SU-DHL-6 (cell line): ENCODE measurements around the gene NIN.

Source experiments
- H2AFZ ChIP-seq: fragments of 200-600 bp; sonication (generic); 2 replicates; pipeline ENCODE4 v1.6.1; 2014; ENCODE audit warnings: low read depth, mild to moderate bottlenecking, moderate library complexity, mixed read lengths, antibody characterized with exemption, low read length; ENCODE audit not compliant: severe bottlenecking
- H3F3A ChIP-seq: fragments of 200-600 bp; shearing (Covaris generic); 2 replicates; pipeline ENCODE4 v1.6.0; 2016; ENCODE audit warnings: antibody characterized with exemption, mild to moderate bottlenecking; ENCODE audit not compliant: insufficient read depth
- H3K27ac ChIP-seq: fragments of 200-600 bp; sonication (generic); 2 replicates; pipeline ENCODE4 v1.5.1; 2016; ENCODE audit warnings: low read depth, mild to moderate bottlenecking, low read length, moderate library complexity, mixed read lengths
- H3K27me3 ChIP-seq: fragments of 200-600 bp; sonication (generic), shearing (Covaris generic); 2 replicates; pipeline ENCODE4 v1.6.0; 2014; ENCODE audit warnings: mild to moderate bottlenecking, low read length
- H3K36me3 ChIP-seq: fragments of 200-600 bp; sonication (generic); 2 replicates; pipeline ENCODE4 v1.6.1; 2014; ENCODE audit warnings: mild to moderate bottlenecking, low read length, mixed read lengths
- H3K4me2 ChIP-seq: fragments of 300-600, 200-600 bp; shearing (Covaris generic), sonication (generic); 2 replicates; pipeline ENCODE4 v1.6.0; 2014; ENCODE audit warnings: low read length, low read depth, mild to moderate bottlenecking; ENCODE audit not compliant: poor library complexity, severe bottlenecking
- H3K4me3 ChIP-seq: fragments of 200-600 bp; sonication (generic); 2 replicates; pipeline ENCODE4 v1.5.1; 2014; ENCODE audit warnings: antibody characterized with exemption, low read length, mild to moderate bottlenecking, mixed read lengths; ENCODE audit not compliant: insufficient read depth, poor library complexity, severe bottlenecking
- H3K79me2 ChIP-seq: fragments of 200-600 bp; sonication (generic); 2 replicates; pipeline ENCODE4 v1.6.1; 2014; ENCODE audit warnings: mild to moderate bottlenecking, low read length, moderate library complexity; ENCODE audit not compliant: insufficient read depth
- H3K9ac ChIP-seq: fragments of 200-600 bp; sonication (generic); 2 replicates; pipeline ENCODE4 v1.7.0; 2014; ENCODE audit warnings: mild to moderate bottlenecking, low read length
- H3K9me2 ChIP-seq: fragments of 200-600 bp; sonication (generic); replicated peaks from 2 replicates; pipeline ENCODE4 v1.6.1; 2014; ENCODE audit warnings: low read length; ENCODE audit not compliant: insufficient read depth
- H3K9me3 ChIP-seq: fragments of 200-600 bp; sonication (generic); 2 replicates; pipeline ENCODE4 v1.6.1; 2014; ENCODE audit warnings: low read length, mixed read lengths; ENCODE audit not compliant: insufficient read depth
- H4K20me1 ChIP-seq: fragments of 200-600 bp; sonication (generic); 2 replicates; pipeline ENCODE4 v1.6.1; 2014; ENCODE audit warnings: low read depth, mild to moderate bottlenecking, antibody characterized with exemption, low read length, moderate library complexity, mixed read lengths
- CTCF ChIP-seq: fragments of 200-600 bp; sonication (generic); IDR thresholded peaks from one replicate; pipeline ENCODE4 v1.5.1; 2017; ENCODE audit warnings: antibody characterized with exemption, mild to moderate bottlenecking, low read length, moderate library complexity; ENCODE audit not compliant: insufficient read depth, poor library complexity, severe bottlenecking
- EZH2phosphoT487 ChIP-seq: fragments of 200-600 bp; sonication (generic), shearing (Covaris generic); conservative IDR thresholded peaks from 2 replicates; pipeline ENCODE4 v1.6.1; 2018; ENCODE audit warnings: mild to moderate bottlenecking, antibody characterized with exemption, low read length, moderate library complexity, mixed read lengths

NIN gene

GRCh38 chr14:50740856-50741255, 90.1 kb downstream of the NIN start:
- Histone ChIP-seq H3K27ac (no peak overlapping the region), H3K9me3 (no peaks in the 10 kb centered on the region), H3K4me3 (no peak overlapping the region), H2AFZ (no peak overlapping the region), H3K36me3 (peaks cover 57% of the 10 kb centered on the region), H3F3A (0 out of 2 replicates have a peak, but pooled peaks cover 2% of the 10 kb centered on the region), H3K79me2 (no peaks in the 10 kb centered on the region), H3K9ac (no peak overlapping the region), H3K4me2 (no peak overlapping the region), H3K9me2 (no peaks in the 10 kb centered on the region), H3K27me3 (no peaks in the 10 kb centered on the region), H4K20me1 (no peaks in the 10 kb centered on the region)
- TF ChIP-seq EZH2phosphoT487 (no peak), CTCF (no peak)

DNA sequence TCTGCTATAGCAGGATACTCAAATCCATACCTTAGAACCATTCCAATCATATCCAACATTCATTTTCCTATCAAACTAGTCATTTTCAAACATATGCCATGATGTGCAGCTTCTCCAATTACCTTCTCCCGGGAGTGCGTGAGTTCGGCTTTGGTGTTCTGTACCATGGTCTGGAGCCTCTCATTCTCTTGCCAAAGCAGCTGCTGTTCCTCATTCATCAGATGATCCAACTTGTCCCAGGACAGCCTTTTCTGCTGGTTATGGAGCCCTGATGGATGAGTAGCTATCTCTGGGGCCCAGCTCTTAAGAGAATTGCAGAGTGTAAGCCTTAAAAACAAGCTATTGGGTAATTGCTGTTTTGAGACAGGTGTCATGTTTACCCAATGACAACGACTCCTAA, 91.8 kb downstream of the NIN start:
- TF ChIP-seq CTCF: no peak
- TF ChIP-seq EZH2phosphoT487: no peak
- no peak overlapping the region for H3K4me3 ChIP-seq
- H3K27me3 ChIP-seq: no peaks in the 10 kb centered on the region
- H3K9ac ChIP-seq: no peak overlapping the region
- peaks cover 62% of the 10 kb centered on the region for H3K36me3 ChIP-seq
- H2AFZ ChIP-seq: no peak overlapping the region
- H4K20me1 ChIP-seq: no peaks in the 10 kb centered on the region
- no peak overlapping the region for H3K4me2 ChIP-seq
- H3K9me3 ChIP-seq: no peaks in the 10 kb centered on the region
- H3K27ac ChIP-seq: no peak overlapping the region
- H3K79me2 ChIP-seq: no peaks in the 10 kb centered on the region
- H3K9me2 ChIP-seq: no peaks in the 10 kb centered on the region
- H3F3A ChIP-seq: 0 out of 2 replicates have a peak, but pooled peaks cover 2% of the 10 kb centered on the region

DNA sequence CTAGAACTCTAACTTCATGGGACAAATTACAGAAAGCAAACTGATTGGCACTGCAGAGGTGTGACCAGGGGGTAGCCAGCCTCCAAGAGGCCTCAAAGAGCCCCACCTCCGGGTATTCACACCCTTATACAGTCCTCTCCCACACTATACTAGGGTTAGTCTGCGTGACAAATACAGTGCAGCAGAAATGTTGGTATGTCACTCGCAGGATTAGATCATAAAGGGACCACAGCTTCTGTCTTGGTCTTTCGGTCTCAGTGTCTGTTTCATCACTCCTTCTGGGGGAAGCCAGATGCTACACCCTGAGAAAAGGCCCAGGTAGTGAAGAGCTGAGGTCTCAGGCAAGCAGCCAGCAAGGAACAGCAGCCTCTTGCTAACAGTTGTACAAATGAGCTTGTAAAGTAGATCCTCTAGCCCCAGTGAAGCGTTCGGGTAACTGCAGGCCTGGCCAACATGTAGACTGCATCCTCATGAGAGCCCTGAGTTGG, 94.0 kb downstream of the NIN start:
- TF ChIP-seq CTCF (no peak), EZH2phosphoT487 (no peak)
- Histone ChIP-seq H3K4me2 (no peak overlapping the region), H3K79me2 (no peaks in the 10 kb centered on the region), H3K36me3 (peaks cover 56% of the 10 kb centered on the region), H3K9me2 (no peaks in the 10 kb centered on the region), H3F3A (no peaks in the 10 kb centered on the region), H3K27ac (no peak overlapping the region), H3K27me3 (no peaks in the 10 kb centered on the region), H3K4me3 (no peak overlapping the region), H2AFZ (no peak overlapping the region), H3K9ac (no peak overlapping the region), H3K9me3 (no peaks in the 10 kb centered on the region), H4K20me1 (no peaks in the 10 kb centered on the region)
